Mucosa of descending colon (tissue), 3 donors: ENCODE data around the gene STK32B. TPM values are rescaled to one million over a fixed set of nuclear protein-coding genes. Genes with fewer than 3 reads are reported as not detected.

Experiments used
- ATAC-seq: fragments of 200-7000 bp; cut with Tn5 transposase; one replicate; pipeline ENCODE4 v1.9.1; 2020; ENCODE audit warnings: mild to moderate bottlenecking, moderate library complexity
- DNase-seq, 3 donors: peaks; one replicate each; pipeline ENCODE4 v3.0.0-alpha.2; 2020
- H3K36me3 ChIP-seq: fragments of 200-600 bp; one replicate; pipeline ENCODE4 v1.8.0; 2021; ENCODE audit warnings: low read depth, mild to moderate bottlenecking
- H3K4me1 ChIP-seq: fragments of 200-600 bp; one replicate; pipeline ENCODE4 v1.8.0; 2021; ENCODE audit warnings: low read depth, mild to moderate bottlenecking
- H3K4me3 ChIP-seq: fragments of 200-600 bp; one replicate; pipeline ENCODE4 v1.8.0; 2021; ENCODE audit warnings: mild to moderate bottlenecking
- H3K9me3 ChIP-seq: fragments of 200-600 bp; one replicate; pipeline ENCODE4 v1.8.0; 2021; ENCODE audit warnings: mild to moderate bottlenecking
- CTCF ChIP-seq: fragments of 200-600 bp; IDR thresholded peaks from one replicate; pipeline ENCODE4 v1.8.0; 2022; ENCODE audit warnings: antibody characterized with exemption, mild to moderate bottlenecking
- intact Hi-C, 2 donors: fragments of 100-400 bp; cut with DNase I in 1 of 2; cut with micrococcal nuclease in 1 of 2; formaldehyde crosslinking; loops; one replicate each; pipeline versions ENCODE4 v1.11.0 to v1.11.1; 2022; cut with DNase I, micrococcal nuclease
- total RNA-seq, 3 donors: library from RNA; stranded (reverse); fragmentation: NEBNext Ultra II Directional in 2 of 3; extraction: Animal tissue kit (Norgen Biotek cat#: 25700) in 2 of 3; gene quantifications; one replicate each; pipeline versions ENCODE4 v1.2.1 to v1.2.4, GENCODE V29; 2021 to 2023
- donor health status: DM: no; HTN: no; CAD: no; lungs with moderate emphysema.
- donor health status: DM: no; HTN: no; CAD: no.
- donor health status: DM: no; HTN: yes; CAD: no.

STK32B gene
- total RNA-seq, 3 donors from 2014 or later: 0.67 to 2.2 (median 1.1) TPM

GRCh38 chr4:5365071-5366008, 314.1 kb downstream of the STK32B start:
- no peak for TF ChIP-seq CTCF
- intact Hi-C loops: no loop called here
- peak; percentile 79 for ATAC-seq
- no peaks in the 10 kb centered on the region for H3K4me1 ChIP-seq
- no peaks in the 10 kb centered on the region for H3K36me3 ChIP-seq
- H3K9me3 ChIP-seq: no peaks in the 10 kb centered on the region
- H3K4me3 ChIP-seq: no peak overlapping the region
- peak in 1 of 3 donors; percentile 32 for DNase-seq

GRCh38 chr4:5366009-5366386, 314.7 kb downstream of the STK32B start:
- DNase-seq (no peak), ATAC-seq (no peak)
- Histone ChIP-seq H3K4me3 (no peak overlapping the region), H3K36me3 (no peaks in the 10 kb centered on the region), H3K4me1 (no peaks in the 10 kb centered on the region), H3K9me3 (no peaks in the 10 kb centered on the region)
- no peak for TF ChIP-seq CTCF
- intact Hi-C loops: no loop called here

- H3K36me3 ChIP-seq: no peaks in the 10 kb centered on the region
- H3K4me3 ChIP-seq: no peak overlapping the region
- ATAC-seq (no peak), DNase-seq (no peak)
- intact Hi-C loops: no loop called here
- TF ChIP-seq CTCF: no peak
- no peaks in the 10 kb centered on the region for H3K9me3 ChIP-seq
- no peaks in the 10 kb centered on the region for H3K4me1 ChIP-seq
Observed at GRCh38 chr4:5366421-5366820, 315.1 kb downstream of the STK32B start.

DNA sequence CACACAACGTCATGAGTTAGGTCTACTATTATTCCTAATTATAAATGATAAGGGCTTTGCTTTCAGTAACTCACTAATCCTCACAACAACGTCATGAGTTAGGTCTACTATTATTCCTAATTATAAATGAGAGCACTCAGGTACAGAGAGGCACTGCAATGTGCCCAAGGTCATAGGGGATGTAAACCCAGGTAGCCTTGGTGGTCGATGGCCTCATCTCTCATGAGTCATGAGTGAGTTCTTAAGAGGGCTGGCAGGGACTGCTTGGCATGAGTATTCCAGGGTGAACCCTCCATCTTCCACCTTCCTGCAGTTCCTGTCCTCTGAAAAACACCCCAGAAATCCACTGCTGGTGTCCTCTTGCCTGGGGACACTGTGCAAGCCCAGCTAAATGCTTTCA, 317.1 kb downstream of the STK32B start:
- Histone ChIP-seq H3K4me1 (no peaks in the 10 kb centered on the region), H3K36me3 (no peaks in the 10 kb centered on the region), H3K9me3 (no peaks in the 10 kb centered on the region), H3K4me3 (no peak overlapping the region)
- DNase-seq (no peak), ATAC-seq (no peak)
- no peak for TF ChIP-seq CTCF
- intact Hi-C loops: no loop called here

DNA sequence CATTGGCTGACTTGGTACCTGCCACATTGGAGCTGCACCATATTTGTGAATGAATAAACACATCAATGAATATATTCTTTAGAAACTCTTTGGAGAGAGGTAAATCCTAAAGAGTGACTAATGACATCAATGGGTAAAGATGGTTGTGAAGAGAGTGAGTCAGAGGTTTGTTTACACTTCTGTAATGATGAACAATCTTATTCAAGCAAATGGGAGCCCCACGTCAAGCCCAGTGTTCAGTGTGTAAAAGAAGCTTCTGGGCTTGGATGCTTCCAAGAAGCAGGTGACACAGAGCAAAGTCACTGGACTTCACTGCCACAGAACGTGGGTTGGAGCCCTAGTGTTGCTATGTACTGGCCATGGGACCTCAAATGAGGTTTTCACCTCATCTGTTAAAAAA, 319.0 kb downstream of the STK32B start:
- Histone ChIP-seq H3K36me3 (no peaks in the 10 kb centered on the region), H3K9me3 (no peaks in the 10 kb centered on the region), H3K4me3 (no peak overlapping the region), H3K4me1 (no peaks in the 10 kb centered on the region)
- DNase-seq (no peak), ATAC-seq (no peak)
- intact Hi-C loops: no loop called here
- TF ChIP-seq CTCF: no peak
